HepG2 (cell line): Measurements from ENCODE around the gene PDLIM7. TPM values are rescaled to one million over a fixed set of nuclear protein-coding genes. Genes with fewer than 3 reads are reported as not detected.

ENCODE experiments used
- BHLHE40 ChIP-seq: IDR thresholded peaks from 2 replicates; pipeline ENCODE4 v1.6.1; 2011; ENCODE audit warnings: low read length, improper control_type of control experiment
- FOSL2 ChIP-seq: sonication (generic); formaldehyde crosslinking; IDR thresholded peaks from 2 replicates; pipeline ENCODE4 v1.4.0; 2020; ENCODE audit warnings: missing genetic modification reagents
- GATAD1 ChIP-seq: IDR thresholded peaks from 2 replicates; pipeline ENCODE4 v1.6.1; 2016; ENCODE audit warnings: missing genetic modification reagents, missing compliant biosample characterization
- GZF1 ChIP-seq: sonication (generic); formaldehyde crosslinking; IDR thresholded peaks from 2 replicates; pipeline ENCODE4 v1.5.1; 2020; ENCODE audit warnings: mild to moderate bottlenecking, missing genetic modification reagents
- HCFC1 ChIP-seq: fragments of 150-350 bp; IDR thresholded peaks from 2 replicates; pipeline ENCODE4 v1.6.1; 2014; ENCODE audit warnings: low read depth, low read length
- HMGA1 ChIP-seq: sonication (generic); formaldehyde crosslinking; conservative IDR thresholded peaks from 2 replicates; pipeline ENCODE4 v1.4.0; 2020; ENCODE audit warnings: missing genetic modification reagents
- MLLT10 ChIP-seq: sonication (generic); formaldehyde crosslinking; IDR thresholded peaks from 2 replicates; pipeline ENCODE4 v1.4.0; 2020; ENCODE audit warnings: missing genetic modification reagents
- NAIF1 ChIP-seq: sonication (generic); formaldehyde crosslinking; IDR thresholded peaks from 2 replicates; pipeline ENCODE4 v1.5.0; 2020; ENCODE audit warnings: mild to moderate bottlenecking, missing genetic modification reagents, borderline replicate concordance
- NR2F6 ChIP-seq, 2 experiments: IDR thresholded peaks; 2 replicates each; pipeline ENCODE4 v1.6.1; 2016; ENCODE audit warnings: antibody characterized with exemption in 1 of 2, mild to moderate bottlenecking in 1 of 2
- SOX13 ChIP-seq, 3 experiments: fragments of 450-650 bp in 1 of 3; sonication (generic) in 1 of 3; formaldehyde crosslinking in 1 of 3; IDR thresholded peaks in 2 of 3; conservative IDR thresholded peaks in 1 of 3; 2 replicates each; pipeline versions ENCODE4 v1.5.0 to v1.6.1; 2016 to 2020; ENCODE audit warnings: antibody characterized with exemption in 1 of 3, mild to moderate bottlenecking in 1 of 3, missing compliant biosample characterization in 1 of 3, missing genetic modification reagents in 1 of 3, moderate library complexity in 1 of 3
- SRF ChIP-seq: IDR thresholded peaks from 2 replicates; pipeline ENCODE4 v1.6.1; 2011; ENCODE audit warnings: mild to moderate bottlenecking, low read depth, low read length, moderate library complexity
- TBX2 ChIP-seq: sonication (generic); formaldehyde crosslinking; IDR thresholded peaks from 2 replicates; pipeline ENCODE4 v1.5.0; 2020; ENCODE audit warnings: missing genetic modification reagents, mild to moderate bottlenecking, borderline replicate concordance
- TP53 ChIP-seq: sonication (generic); formaldehyde crosslinking; conservative IDR thresholded peaks from 2 replicates; pipeline ENCODE4 v1.4.0; 2020; ENCODE audit warnings: missing genetic modification reagents
- ZGPAT ChIP-seq: IDR thresholded peaks from 2 replicates; pipeline ENCODE4 v1.6.1; 2016; ENCODE audit warnings: mild to moderate bottlenecking
- ZNF24 ChIP-seq: fragments of 450-650 bp; IDR thresholded peaks from 2 replicates; pipeline ENCODE4 v1.6.1; 2017; ENCODE audit warnings: antibody characterized with exemption, mild to moderate bottlenecking
- ZNF44 ChIP-seq: sonication (generic); formaldehyde crosslinking; IDR thresholded peaks from 2 replicates; pipeline ENCODE4 v1.5.1; 2020; ENCODE audit warnings: mild to moderate bottlenecking, missing genetic modification reagents
- ZNF549 ChIP-seq: sonication (generic); formaldehyde crosslinking; IDR thresholded peaks from 2 replicates; pipeline ENCODE4 v1.5.0; 2020; ENCODE audit warnings: missing genetic modification reagents
- ZNF557 ChIP-seq: sonication (generic); formaldehyde crosslinking; IDR thresholded peaks from 2 replicates; pipeline ENCODE4 v1.4.0; 2020; ENCODE audit warnings: missing genetic modification reagents
- polyA plus RNA-seq, 8 experiments: library from polyadenylated mRNA; depleted of rRNA in 3 of 8; stranded (reverse) in 7 of 8; unstranded in 1 of 8; fragments of >200 nt; fragmentation: Illumina TruSeq in 4 of 8; extraction: Trizol in 4 of 8; gene quantifications; 2 replicates each; pipeline versions ENCODE4 v1.2.1 to v1.2.3, GENCODE V29; 2011 to 2016; ENCODE audit warnings: low read depth in 4 of 8, missing spikeins in 1 of 8, mixed read lengths in 1 of 8; ENCODE audit not compliant: insufficient read depth in 1 of 8
- total RNA-seq, 5 experiments: library from RNA; depleted of rRNA; stranded (reverse); fragments of >200 nt; fragmentation: Illumina TruSeq; extraction: Trizol; gene quantifications; 2 replicates each; pipeline ENCODE4 v1.2.3, GENCODE V29; 2016; ENCODE audit warnings: low read depth in 1 of 5
- TF ChIP-seq, protein P1 (sequence below): sonication (generic); formaldehyde crosslinking; IDR thresholded peaks from 2 replicates; pipeline ENCODE4 v1.8.1; 2022; ENCODE audit warnings: low read depth, mild to moderate bottlenecking, missing genetic modification reagents
- TF ChIP-seq, protein P2 (sequence below): sonication (generic); formaldehyde crosslinking; IDR thresholded peaks from 2 replicates; pipeline ENCODE4 v1.8.1; 2023; ENCODE audit warnings: mild to moderate bottlenecking, inconsistent platforms, moderate library complexity, missing genetic modification reagents, borderline replicate concordance
- TF ChIP-seq, protein P3 (sequence below): sonication (generic); formaldehyde crosslinking; IDR thresholded peaks from 2 replicates; pipeline ENCODE4 v1.5.1; 2020; ENCODE audit warnings: missing genetic modification reagents, mild to moderate bottlenecking, borderline replicate concordance
- TF ChIP-seq, protein P4 (sequence below): sonication (generic); formaldehyde crosslinking; conservative IDR thresholded peaks from 2 replicates; pipeline ENCODE4 v1.8.1; 2023; ENCODE audit warnings: missing genetic modification reagents

Gene PDLIM7
- total and polyA plus RNA-seq, 2 of the 13 experiments (the other 11 are each of a cell fraction or from before 2014, with no cell fraction given): 21.1 to 31.3 TPM

- TF ChIP-seq, protein P1, sequence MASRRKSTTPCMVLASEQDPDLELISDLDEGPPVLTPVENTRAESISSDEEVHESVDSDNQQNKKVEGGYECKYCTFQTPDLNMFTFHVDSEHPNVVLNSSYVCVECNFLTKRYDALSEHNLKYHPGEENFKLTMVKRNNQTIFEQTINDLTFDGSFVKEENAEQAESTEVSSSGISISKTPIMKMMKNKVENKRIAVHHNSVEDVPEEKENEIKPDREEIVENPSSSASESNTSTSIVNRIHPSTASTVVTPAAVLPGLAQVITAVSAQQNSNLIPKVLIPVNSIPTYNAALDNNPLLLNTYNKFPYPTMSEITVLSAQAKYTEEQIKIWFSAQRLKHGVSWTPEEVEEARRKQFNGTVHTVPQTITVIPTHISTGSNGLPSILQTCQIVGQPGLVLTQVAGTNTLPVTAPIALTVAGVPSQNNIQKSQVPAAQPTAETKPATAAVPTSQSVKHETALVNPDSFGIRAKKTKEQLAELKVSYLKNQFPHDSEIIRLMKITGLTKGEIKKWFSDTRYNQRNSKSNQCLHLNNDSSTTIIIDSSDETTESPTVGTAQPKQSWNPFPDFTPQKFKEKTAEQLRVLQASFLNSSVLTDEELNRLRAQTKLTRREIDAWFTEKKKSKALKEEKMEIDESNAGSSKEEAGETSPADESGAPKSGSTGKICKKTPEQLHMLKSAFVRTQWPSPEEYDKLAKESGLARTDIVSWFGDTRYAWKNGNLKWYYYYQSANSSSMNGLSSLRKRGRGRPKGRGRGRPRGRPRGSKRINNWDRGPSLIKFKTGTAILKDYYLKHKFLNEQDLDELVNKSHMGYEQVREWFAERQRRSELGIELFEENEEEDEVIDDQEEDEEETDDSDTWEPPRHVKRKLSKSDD (CRISPR knock-in tag): no peak
- TF ChIP-seq BHLHE40: no peak
- TF ChIP-seq ZNF24: no peak
- TF ChIP-seq SRF: no peak
- 0 out of 2 replicates have a peak, but pooled peaks have one; percentile 31 for TF ChIP-seq TBX2 (CRISPR knock-in tag)
- TF ChIP-seq GZF1 (CRISPR knock-in tag): no peak
- no peak for TF ChIP-seq NR2F6 (IDR thresholded peaks at IDR 0.05)
- TF ChIP-seq NR2F6 (CRISPR knock-in tag; IDR thresholded peaks at IDR 0.05): peak; percentile 47; the same call in 1 of the 2 replicates
- no peak for TF ChIP-seq GATAD1 (CRISPR knock-in tag)
- TF ChIP-seq ZGPAT (CRISPR knock-in tag): no peak
- TF ChIP-seq, protein P2, sequence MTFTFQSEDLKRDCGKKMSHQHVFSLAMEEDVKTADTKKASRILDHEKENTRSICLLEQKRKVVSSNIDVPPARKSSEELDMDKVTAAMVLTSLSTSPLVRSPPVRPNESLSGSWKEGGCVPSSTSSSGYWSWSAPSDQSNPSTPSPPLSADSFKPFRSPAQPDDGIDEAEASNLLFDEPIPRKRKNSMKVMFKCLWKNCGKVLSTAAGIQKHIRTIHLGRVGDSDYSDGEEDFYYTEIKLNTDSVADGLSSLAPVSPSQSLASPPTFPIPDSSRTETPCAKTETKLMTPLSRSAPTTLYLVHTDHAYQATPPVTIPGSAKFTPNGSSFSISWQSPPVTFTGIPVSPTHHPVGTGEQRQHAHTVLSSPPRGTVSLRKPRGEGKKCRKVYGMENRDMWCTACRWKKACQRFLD (CRISPR knock-in tag): no peak
- TF ChIP-seq, protein P3, sequence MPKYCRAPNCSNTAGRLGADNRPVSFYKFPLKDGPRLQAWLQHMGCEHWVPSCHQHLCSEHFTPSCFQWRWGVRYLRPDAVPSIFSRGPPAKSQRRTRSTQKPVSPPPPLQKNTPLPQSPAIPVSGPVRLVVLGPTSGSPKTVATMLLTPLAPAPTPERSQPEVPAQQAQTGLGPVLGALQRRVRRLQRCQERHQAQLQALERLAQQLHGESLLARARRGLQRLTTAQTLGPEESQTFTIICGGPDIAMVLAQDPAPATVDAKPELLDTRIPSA: no peak
- no peak for TF ChIP-seq MLLT10 (CRISPR knock-in tag)
- no peak for TF ChIP-seq NAIF1
- no peak for TF ChIP-seq ZNF557 (CRISPR knock-in tag)
- TF ChIP-seq ZNF549: no peak
- no peak for TF ChIP-seq TP53
- TF ChIP-seq, protein P4, sequence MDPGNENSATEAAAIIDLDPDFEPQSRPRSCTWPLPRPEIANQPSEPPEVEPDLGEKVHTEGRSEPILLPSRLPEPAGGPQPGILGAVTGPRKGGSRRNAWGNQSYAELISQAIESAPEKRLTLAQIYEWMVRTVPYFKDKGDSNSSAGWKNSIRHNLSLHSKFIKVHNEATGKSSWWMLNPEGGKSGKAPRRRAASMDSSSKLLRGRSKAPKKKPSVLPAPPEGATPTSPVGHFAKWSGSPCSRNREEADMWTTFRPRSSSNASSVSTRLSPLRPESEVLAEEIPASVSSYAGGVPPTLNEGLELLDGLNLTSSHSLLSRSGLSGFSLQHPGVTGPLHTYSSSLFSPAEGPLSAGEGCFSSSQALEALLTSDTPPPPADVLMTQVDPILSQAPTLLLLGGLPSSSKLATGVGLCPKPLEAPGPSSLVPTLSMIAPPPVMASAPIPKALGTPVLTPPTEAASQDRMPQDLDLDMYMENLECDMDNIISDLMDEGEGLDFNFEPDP (CRISPR knock-in tag): no peak
- no peak for TF ChIP-seq ZNF44 (CRISPR knock-in tag)
- no peak for TF ChIP-seq HCFC1
- no peak for TF ChIP-seq HMGA1
- TF ChIP-seq FOSL2 (CRISPR knock-in tag): peak; percentile 47
- no peak for TF ChIP-seq SOX13 (IDR thresholded peaks at IDR 0.05)
- TF ChIP-seq SOX13 (CRISPR knock-in tag; conservative IDR thresholded peaks at IDR 0.05 in 1 of 2, IDR thresholded peaks at IDR 0.05 in 1 of 2): peak in 1 of 2 experiments; percentile 9; a peak in 1 of 4 replicates
Measured at GRCh38 chr5:177434942-177435738, 62.3 kb downstream of the PDLIM7 start (continued).
